H9 (cell line): ENCODE measurements around the gene POU2F1. TPM values are rescaled to one million over a fixed set of nuclear protein-coding genes. Genes with fewer than 3 reads are reported as not detected.

Source experiments
- DNase-seq: peaks from one replicate; pipeline ENCODE4 v3.0.0-alpha.2; 2017
- H2AFZ ChIP-seq: one replicate; pipeline ENCODE4 v1.6.1; 2013; ENCODE audit warnings: mild to moderate bottlenecking, low read length, control low read depth, moderate library complexity
- H2AK5ac ChIP-seq: 2 replicates; pipeline ENCODE4 v1.6.1; 2013; ENCODE audit warnings: low read length, control low read depth, mixed read lengths; ENCODE audit not compliant: insufficient read length
- H2BK120ac ChIP-seq: one replicate; pipeline ENCODE4 v1.6.1; 2013; ENCODE audit warnings: low read depth, mild to moderate bottlenecking, low read length, control low read depth, inconsistent platforms; ENCODE audit not compliant: poor library complexity, severe bottlenecking
- H2BK12ac ChIP-seq: 2 replicates; pipeline ENCODE4 v1.6.1; 2013; ENCODE audit warnings: low read length, control low read depth, mixed read lengths, low read depth; ENCODE audit not compliant: insufficient read length
- H2BK15ac ChIP-seq: 2 replicates; pipeline ENCODE4 v1.6.1; 2013; ENCODE audit warnings: low read depth, low read length, control low read depth
- H2BK20ac ChIP-seq: one replicate; pipeline ENCODE4 v1.6.1; 2013; ENCODE audit warnings: low read depth, mild to moderate bottlenecking, low read length, control low read depth, inconsistent platforms; ENCODE audit not compliant: poor library complexity, severe bottlenecking
- H2BK5ac ChIP-seq: 2 replicates; pipeline ENCODE4 v1.6.1; 2013; ENCODE audit warnings: low read length, control low read depth, mixed read lengths; ENCODE audit not compliant: insufficient read length
- H3K14ac ChIP-seq: 2 replicates; pipeline ENCODE4 v1.6.1; 2013; ENCODE audit warnings: low read length, control low read depth; ENCODE audit not compliant: insufficient read depth
- H3K18ac ChIP-seq: 2 replicates; pipeline ENCODE4 v1.6.1; 2013; ENCODE audit warnings: low read depth, mild to moderate bottlenecking, mixed read lengths, low read length, control low read depth; ENCODE audit not compliant: insufficient read length
- H3K23ac ChIP-seq: 2 replicates; pipeline ENCODE4 v1.6.1; 2013; ENCODE audit warnings: low read length, control low read depth, mixed read lengths, low read depth; ENCODE audit not compliant: insufficient read length
- H3K23me2 ChIP-seq: 2 replicates; pipeline ENCODE4 v1.6.1; 2013; ENCODE audit warnings: low read depth, mild to moderate bottlenecking, mixed read lengths, low read length, control low read depth; ENCODE audit not compliant: insufficient read length, poor library complexity, severe bottlenecking
- H3K27ac ChIP-seq: 2 replicates; pipeline ENCODE4 v1.5.1; 2013; ENCODE audit warnings: low read length, control low read depth, mixed read lengths, low read depth; ENCODE audit not compliant: insufficient read length
- H3K27me3 ChIP-seq: 2 replicates; pipeline ENCODE4 v1.6.1; 2013; ENCODE audit warnings: low read length, control low read depth, inconsistent platforms; ENCODE audit not compliant: insufficient read depth
- H3K4ac ChIP-seq: 2 replicates; pipeline ENCODE4 v1.6.1; 2013; ENCODE audit warnings: low read depth, mild to moderate bottlenecking, control low read depth, inconsistent platforms, low read length, moderate library complexity
- H3K4me1 ChIP-seq: 2 replicates; pipeline ENCODE4 v1.6.1; 2013; ENCODE audit warnings: low read length, control low read depth, inconsistent platforms; ENCODE audit not compliant: insufficient read depth
- H3K4me2 ChIP-seq: 2 replicates; pipeline ENCODE4 v1.6.1; 2013; ENCODE audit warnings: low read length, control low read depth, mixed read lengths; ENCODE audit not compliant: insufficient read length, insufficient read depth
- H3K56ac ChIP-seq: 2 replicates; pipeline ENCODE4 v1.6.1; 2013; ENCODE audit warnings: low read depth, mild to moderate bottlenecking, mixed read lengths, low read length, control low read depth; ENCODE audit not compliant: insufficient read length
- H3K79me1 ChIP-seq: 2 replicates; pipeline ENCODE4 v1.6.1; 2013; ENCODE audit warnings: low read depth, mild to moderate bottlenecking, moderate library complexity, low read length, control low read depth, inconsistent platforms; ENCODE audit not compliant: insufficient read depth, poor library complexity, severe bottlenecking
- H3K79me2 ChIP-seq: 2 replicates; pipeline ENCODE4 v1.6.1; 2013; ENCODE audit warnings: low read length, control low read depth, inconsistent platforms; ENCODE audit not compliant: insufficient read depth
- H3K9ac ChIP-seq: 2 replicates; pipeline ENCODE4 v1.6.1; 2013; ENCODE audit warnings: low read length, control low read depth, mixed read lengths; ENCODE audit not compliant: insufficient read length; ENCODE audit errors: extremely low read depth
- H3K9me3 ChIP-seq: one replicate; pipeline ENCODE4 v1.6.1; 2013; ENCODE audit warnings: low read depth, low read length, inconsistent platforms; ENCODE audit not compliant: control insufficient read depth
- H3T11ph ChIP-seq: one replicate; pipeline ENCODE4 v1.6.1; 2013; ENCODE audit warnings: mild to moderate bottlenecking, low read length, control low read depth, inconsistent platforms
- H4K20me1 ChIP-seq: one replicate; pipeline ENCODE4 v1.6.1; 2013; ENCODE audit not compliant: control insufficient read depth, insufficient read length, insufficient read depth
- H4K5ac ChIP-seq: 2 replicates; pipeline ENCODE4 v1.6.1; 2013; ENCODE audit warnings: low read depth, mild to moderate bottlenecking, mixed read lengths, low read length, control low read depth; ENCODE audit not compliant: insufficient read length
- H4K8ac ChIP-seq: replicated peaks from 2 replicates; pipeline ENCODE4 v1.6.1; 2013; ENCODE audit warnings: low read length, control low read depth, mixed read lengths, low read depth; ENCODE audit not compliant: insufficient read length
- H4K91ac ChIP-seq: 2 replicates; pipeline ENCODE4 v1.6.1; 2013; ENCODE audit warnings: low read depth, mild to moderate bottlenecking, moderate library complexity, mixed read lengths, low read length, control low read depth; ENCODE audit not compliant: insufficient read length
- H3K27ac Mint-ChIP-seq, 3 experiments: 2 replicates in 2 of 3; 3 replicates in 1 of 3; pipeline ENCODE4 v1.8.0; 2020 to 2021; ENCODE audit warnings: mixed read lengths in 3 of 3, mild to moderate bottlenecking in 1 of 3, moderate library complexity in 1 of 3
- H3K27me3 Mint-ChIP-seq: 2 replicates; pipeline ENCODE4 v1.8.0; 2021; ENCODE audit warnings: low read depth, mild to moderate bottlenecking, moderate library complexity, mixed read lengths
- H3K36me3 Mint-ChIP-seq, 3 experiments: 2 replicates in 2 of 3; 3 replicates in 1 of 3; pipeline ENCODE4 v1.8.0; 2020 to 2021; ENCODE audit warnings: low read depth in 3 of 3, mixed read lengths in 3 of 3; ENCODE audit not compliant: insufficient read depth in 1 of 3
- H3K4me1 Mint-ChIP-seq, 2 experiments: 2 replicates each; pipeline ENCODE4 v1.8.0; 2020; ENCODE audit warnings: mixed read lengths in 2 of 2
- H3K4me3 Mint-ChIP-seq, 2 experiments: 2 replicates in 1 of 2; 3 replicates in 1 of 2; pipeline ENCODE4 v1.8.0; 2020 to 2021; ENCODE audit warnings: mild to moderate bottlenecking in 2 of 2, mixed read lengths in 2 of 2, moderate library complexity in 1 of 2
- H3K9me3 Mint-ChIP-seq, 2 experiments: 2 replicates in 1 of 2; 3 replicates in 1 of 2; pipeline ENCODE4 v1.8.0; 2020; ENCODE audit warnings: mild to moderate bottlenecking in 2 of 2, mixed read lengths in 2 of 2, moderate library complexity in 1 of 2
- WGBS: extraction: QIAGEN DNeasy Blood & Tissue Kit; methylation state at CpG from one replicate; pipeline ENCODE4 v1.1.7; 2013; ENCODE audit warnings: missing lambda C conversion rate, low lambda C conversion rate, mixed read lengths; ENCODE audit not compliant: insufficient read length; ENCODE audit errors: extremely low coverage; 5-methylcytosine and 5-hydroxymethylcytosine counted together
- total RNA-seq: library from RNA; stranded (reverse); gene quantifications from 2 replicates; pipeline ENCODE4 v1.2.1, GENCODE V29; 2021
- TF ChIP-seq, protein P1 (sequence below): fragments of 200-600 bp; sonication (generic); conservative IDR thresholded peaks from 3 replicates; pipeline ENCODE4 v1.8.0; 2021; ENCODE audit warnings: antibody characterized with exemption, mild to moderate bottlenecking

POU2F1 gene
- total RNA-seq, 1 experiment from 2014 or later: 62.5 TPM

DNA sequence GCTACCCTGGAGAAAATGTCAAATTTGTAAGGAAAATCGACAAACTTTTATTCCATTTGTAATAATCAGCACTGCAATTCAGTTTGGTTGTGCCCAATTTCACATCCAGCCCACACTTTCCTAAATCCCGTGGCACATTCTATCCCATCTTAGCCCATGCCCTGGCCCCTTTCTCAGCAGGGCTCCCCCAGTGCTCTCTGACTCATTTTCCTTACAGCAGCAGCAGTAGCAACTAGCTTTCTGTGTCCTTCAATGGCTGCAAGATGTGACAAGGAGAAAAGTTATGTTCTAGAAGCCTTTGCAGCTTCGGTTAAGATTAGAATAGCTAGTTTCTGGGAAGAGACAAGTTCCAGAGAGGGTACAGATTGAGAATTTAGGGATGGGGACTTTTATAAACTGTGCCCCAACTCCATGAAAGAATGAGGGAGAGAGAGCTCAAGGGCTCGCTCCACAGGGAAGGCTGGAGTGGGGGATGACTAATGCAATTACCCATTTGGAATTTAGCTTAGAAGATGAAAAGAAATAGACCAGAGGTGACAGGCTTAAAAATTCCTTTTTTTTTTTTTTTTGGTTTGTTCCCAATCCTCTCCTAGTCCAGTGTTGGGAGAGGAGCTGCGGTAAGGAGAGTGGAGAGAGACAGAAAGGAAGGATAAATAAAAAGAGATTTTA is 47.0 kb upstream of the POU2F1 start:
- no peaks in the 10 kb centered on the region for H4K20me1 ChIP-seq
- no peak for DNase-seq
- no peaks in the 10 kb centered on the region for H3K79me2 ChIP-seq
- no peaks in the 10 kb centered on the region for H3K23me2 ChIP-seq
- H3K27me3 ChIP-seq: no peaks in the 10 kb centered on the region
- no peak overlapping the region for H3K18ac ChIP-seq
- no peak overlapping the region for H2BK15ac ChIP-seq
- H4K8ac ChIP-seq: no peak overlapping the region
- H3K4ac ChIP-seq: no peak overlapping the region
- TF ChIP-seq, protein P1, sequence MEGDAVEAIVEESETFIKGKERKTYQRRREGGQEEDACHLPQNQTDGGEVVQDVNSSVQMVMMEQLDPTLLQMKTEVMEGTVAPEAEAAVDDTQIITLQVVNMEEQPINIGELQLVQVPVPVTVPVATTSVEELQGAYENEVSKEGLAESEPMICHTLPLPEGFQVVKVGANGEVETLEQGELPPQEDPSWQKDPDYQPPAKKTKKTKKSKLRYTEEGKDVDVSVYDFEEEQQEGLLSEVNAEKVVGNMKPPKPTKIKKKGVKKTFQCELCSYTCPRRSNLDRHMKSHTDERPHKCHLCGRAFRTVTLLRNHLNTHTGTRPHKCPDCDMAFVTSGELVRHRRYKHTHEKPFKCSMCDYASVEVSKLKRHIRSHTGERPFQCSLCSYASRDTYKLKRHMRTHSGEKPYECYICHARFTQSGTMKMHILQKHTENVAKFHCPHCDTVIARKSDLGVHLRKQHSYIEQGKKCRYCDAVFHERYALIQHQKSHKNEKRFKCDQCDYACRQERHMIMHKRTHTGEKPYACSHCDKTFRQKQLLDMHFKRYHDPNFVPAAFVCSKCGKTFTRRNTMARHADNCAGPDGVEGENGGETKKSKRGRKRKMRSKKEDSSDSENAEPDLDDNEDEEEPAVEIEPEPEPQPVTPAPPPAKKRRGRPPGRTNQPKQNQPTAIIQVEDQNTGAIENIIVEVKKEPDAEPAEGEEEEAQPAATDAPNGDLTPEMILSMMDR: no peak
- WGBS: no CpG with 5 or more reads among the region's 5 CpGs
- peaks cover 19 to 34% of the 10 kb centered on the region in 2 experiments for H3K4me1 Mint-ChIP-seq
- H2AK5ac ChIP-seq: no peak overlapping the region
- no peak overlapping the region for H2AFZ ChIP-seq
- H2BK5ac ChIP-seq: no peak overlapping the region
- no peak overlapping the region for H3K56ac ChIP-seq
- H3K23ac ChIP-seq: no peak overlapping the region
- no peak overlapping the region for H3K4me2 ChIP-seq
- H2BK120ac ChIP-seq: no peak overlapping the region
- no peak overlapping the region for H2BK12ac ChIP-seq
- H4K91ac ChIP-seq: no peak overlapping the region
- H4K5ac ChIP-seq: no peak overlapping the region
- H3K9me3 ChIP-seq: no peaks in the 10 kb centered on the region
- no peak overlapping the region for H3T11ph ChIP-seq
- no peaks in the 10 kb centered on the region for H3K27me3 Mint-ChIP-seq
- no peak overlapping the region for H3K9ac ChIP-seq
- H3K27ac ChIP-seq: no peak overlapping the region
- no peak overlapping the region for H3K14ac ChIP-seq
- peaks cover 0 to 5% (median 0%) of the 10 kb centered on the region in 3 experiments; a peak in 1 of 7 replicates for H3K36me3 Mint-ChIP-seq
- H3K79me1 ChIP-seq: no peaks in the 10 kb centered on the region
- H3K9me3 Mint-ChIP-seq: no peaks in the 10 kb centered on the region; a peak in 2 of 5 replicates
- H3K27ac Mint-ChIP-seq: peak overlapping the region in 2 of 3 experiments; percentile 10 to 22; a peak in 2 of 7 replicates
- H2BK20ac ChIP-seq: no peak overlapping the region
- H3K4me1 ChIP-seq: peaks cover 4% of the 10 kb centered on the region
- H3K4me3 Mint-ChIP-seq: no peak overlapping the region
